ENCODE measurements around the gene LRRC49. TPM values are rescaled to one million over a fixed set of nuclear protein-coding genes. Genes with fewer than 3 reads are reported as not detected.

Gene LRRC49
- total RNA-seq, 1 experiment from 2014 or later: not detected

DNA sequence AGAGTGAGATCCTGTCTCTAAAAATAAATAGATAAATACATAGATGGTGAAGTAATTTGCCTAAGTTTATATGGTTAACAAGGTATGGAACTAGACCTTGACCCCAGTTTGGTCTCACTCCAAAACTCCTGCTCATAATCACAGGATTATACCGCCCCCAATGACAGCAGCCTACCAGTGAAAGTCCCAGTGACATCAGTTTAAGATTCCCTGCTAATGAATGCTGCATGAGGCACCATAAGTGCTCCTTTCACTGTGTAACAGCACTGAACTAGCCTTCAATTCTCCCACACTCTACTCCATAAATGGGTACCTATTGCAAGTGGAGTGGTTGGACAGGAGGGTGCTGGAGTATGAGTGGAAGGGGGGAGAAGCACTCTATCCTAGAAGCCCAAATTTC, 199.0 kb downstream of the LRRC49 start:
- H3K4me1 ChIP-seq (ENCODE audit: low read length): no peaks in the 10 kb centered on the region
- no peaks in the 10 kb centered on the region for H3K9me2 ChIP-seq (replicated peaks; ENCODE audit: insufficient read depth, low read length)
- no peak overlapping the region for H3K4me3 ChIP-seq (ENCODE audit: low read length)
- H3K27me3 ChIP-seq (ENCODE audit: low read length): no peaks in the 10 kb centered on the region
- no peak overlapping the region for H3K4me2 ChIP-seq (ENCODE audit: low read depth, low read length, poor library complexity, severe bottlenecking)
- H3K36me3 ChIP-seq (ENCODE audit: insufficient read depth, low read length): no peaks in the 10 kb centered on the region
- DNase-seq: no peak
- no peak overlapping the region for H2AFZ ChIP-seq (ENCODE audit: low read length)
- H3K27ac ChIP-seq (ENCODE audit: low read length): no peak overlapping the region
- H3K79me2 ChIP-seq (ENCODE audit: low read length): no peaks in the 10 kb centered on the region
- H4K20me1 ChIP-seq (ENCODE audit: insufficient read depth, low read depth, low read length): no peaks in the 10 kb centered on the region
- H3K9ac ChIP-seq (ENCODE audit: low read length): no peak overlapping the region
- no peaks in the 10 kb centered on the region for H3K9me3 ChIP-seq (ENCODE audit: low read length)

- Histone ChIP-seq H3K9me3 (ENCODE audit: low read length) (no peaks in the 10 kb centered on the region), H3K27me3 (ENCODE audit: low read length) (no peaks in the 10 kb centered on the region), H3K9ac (ENCODE audit: low read length) (no peak overlapping the region), H2AFZ (ENCODE audit: low read length) (no peak overlapping the region), H4K20me1 (ENCODE audit: insufficient read depth, low read depth, low read length) (no peaks in the 10 kb centered on the region), H3K4me3 (ENCODE audit: low read length) (no peak overlapping the region), H3K9me2 (replicated peaks; ENCODE audit: insufficient read depth, low read length) (no peaks in the 10 kb centered on the region), H3K27ac (ENCODE audit: low read length) (no peak overlapping the region), H3K4me1 (ENCODE audit: low read length) (no peaks in the 10 kb centered on the region), H3K36me3 (ENCODE audit: insufficient read depth, low read length) (no peaks in the 10 kb centered on the region), H3K79me2 (ENCODE audit: low read length) (no peaks in the 10 kb centered on the region), H3K4me2 (ENCODE audit: low read depth, low read length, poor library complexity, severe bottlenecking) (no peak overlapping the region)
- DNase-seq: no peak
These were observed 199.5 kb downstream of the LRRC49 start for GRCh38 chr15:71092056-71092600.

DNA sequence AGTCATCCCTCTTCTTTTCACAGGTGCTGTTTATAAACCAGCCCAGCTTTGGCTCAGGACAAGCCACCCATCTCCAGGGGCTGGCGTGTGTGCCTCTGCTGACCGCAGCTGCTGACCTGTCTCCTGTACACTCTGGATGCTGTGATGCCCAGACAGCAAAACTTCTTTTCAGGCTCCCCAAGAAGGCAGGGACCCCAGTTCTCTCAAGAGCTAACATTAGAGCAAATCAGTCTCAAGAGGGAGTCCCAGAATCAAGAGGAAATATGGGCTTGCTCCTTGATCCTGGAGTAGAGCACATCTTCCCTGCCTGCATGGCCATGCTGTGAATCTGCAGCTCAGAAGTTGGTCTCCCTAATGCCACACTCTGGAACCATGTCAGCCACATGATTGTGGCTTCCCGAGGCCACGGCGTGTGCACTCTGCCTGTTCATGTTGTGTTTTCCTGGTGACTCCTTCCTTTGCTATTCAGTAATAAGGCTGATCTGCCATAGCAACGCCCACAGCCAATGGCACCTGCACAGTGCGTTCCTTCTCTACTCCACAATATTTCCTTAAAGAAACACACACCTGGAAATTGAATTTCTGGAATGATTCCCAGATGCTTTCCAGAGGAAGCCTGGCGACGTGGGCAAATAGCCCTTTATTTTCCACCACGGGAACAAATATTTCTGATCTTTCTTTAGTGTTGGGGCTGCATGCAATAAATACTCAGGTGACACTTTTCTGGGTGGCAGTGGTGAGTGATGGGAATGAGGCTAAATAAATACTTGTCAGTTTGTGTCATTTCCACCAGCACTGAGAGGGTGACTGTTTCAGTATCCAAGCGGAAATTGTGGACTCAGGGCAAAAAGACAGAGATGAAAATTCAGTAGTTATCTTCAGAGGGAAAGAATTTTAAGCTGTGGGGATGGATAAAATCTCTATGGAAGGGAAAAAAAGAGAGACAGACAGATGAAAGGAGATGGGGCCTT, 200.7 kb downstream of the LRRC49 start:
- Histone ChIP-seq H3K9ac (ENCODE audit: low read length) (no peak overlapping the region), H4K20me1 (ENCODE audit: insufficient read depth, low read depth, low read length) (no peaks in the 10 kb centered on the region)

DNA sequence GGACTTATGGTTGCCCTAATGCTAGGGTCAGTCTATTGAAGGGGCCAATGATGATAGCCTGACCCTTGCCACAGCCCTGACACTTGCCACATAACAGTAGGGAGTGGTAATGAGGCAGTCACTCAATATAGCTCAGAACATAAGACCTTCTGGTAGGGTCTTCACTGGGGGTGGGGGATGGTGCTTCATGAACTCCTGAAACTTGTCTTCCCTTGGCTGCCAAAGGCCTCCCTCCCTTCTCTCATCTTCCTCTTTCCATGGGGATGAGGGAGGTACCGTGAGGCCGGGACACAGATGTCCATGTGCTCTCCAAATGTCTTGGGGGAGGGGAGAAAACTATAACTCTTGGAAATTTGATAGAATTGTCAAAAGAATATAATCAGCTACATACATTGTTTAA, 201.5 kb downstream of the LRRC49 start:
- Histone ChIP-seq H3K4me2 (ENCODE audit: low read depth, low read length, poor library complexity, severe bottlenecking) (no peak overlapping the region), H3K9me3 (ENCODE audit: low read length) (no peaks in the 10 kb centered on the region), H2AFZ (ENCODE audit: low read length) (no peak overlapping the region), H3K9ac (ENCODE audit: low read length) (no peak overlapping the region), H3K79me2 (ENCODE audit: low read length) (no peaks in the 10 kb centered on the region), H3K27me3 (ENCODE audit: low read length) (no peaks in the 10 kb centered on the region), H3K4me1 (ENCODE audit: low read length) (no peaks in the 10 kb centered on the region), H4K20me1 (ENCODE audit: insufficient read depth, low read depth, low read length) (no peaks in the 10 kb centered on the region), H3K27ac (ENCODE audit: low read length) (no peak overlapping the region), H3K9me2 (replicated peaks; ENCODE audit: insufficient read depth, low read length) (no peaks in the 10 kb centered on the region), H3K4me3 (ENCODE audit: low read length) (no peak overlapping the region), H3K36me3 (ENCODE audit: insufficient read depth, low read length) (no peaks in the 10 kb centered on the region)
- DNase-seq: no peak

More for the DNA sequence above, 200.7 kb downstream of the LRRC49 start:
- Histone ChIP-seq H2AFZ (ENCODE audit: low read length) (no peak overlapping the region), H3K27me3 (ENCODE audit: low read length) (no peaks in the 10 kb centered on the region), H3K4me1 (ENCODE audit: low read length) (no peaks in the 10 kb centered on the region), H3K27ac (ENCODE audit: low read length) (no peak overlapping the region), H3K9me2 (replicated peaks; ENCODE audit: insufficient read depth, low read length) (no peaks in the 10 kb centered on the region), H3K9me3 (ENCODE audit: low read length) (no peaks in the 10 kb centered on the region), H3K36me3 (ENCODE audit: insufficient read depth, low read length) (no peaks in the 10 kb centered on the region), H3K4me3 (ENCODE audit: low read length) (no peak overlapping the region), H3K79me2 (ENCODE audit: low read length) (no peaks in the 10 kb centered on the region), H3K4me2 (ENCODE audit: low read depth, low read length, poor library complexity, severe bottlenecking) (no peak overlapping the region)
- no peak for DNase-seq

GRCh38 chr15:71096676-71097075, 204.1 kb downstream of the LRRC49 start:
- Histone ChIP-seq H4K20me1 (ENCODE audit: insufficient read depth, low read depth, low read length) (no peaks in the 10 kb centered on the region), H3K4me1 (ENCODE audit: low read length) (no peaks in the 10 kb centered on the region), H3K4me2 (ENCODE audit: low read depth, low read length, poor library complexity, severe bottlenecking) (no peak overlapping the region), H2AFZ (ENCODE audit: low read length) (no peak overlapping the region), H3K27me3 (ENCODE audit: low read length) (no peaks in the 10 kb centered on the region), H3K9me2 (replicated peaks; ENCODE audit: insufficient read depth, low read length) (no peaks in the 10 kb centered on the region), H3K36me3 (ENCODE audit: insufficient read depth, low read length) (no peaks in the 10 kb centered on the region), H3K9me3 (ENCODE audit: low read length) (no peaks in the 10 kb centered on the region), H3K9ac (ENCODE audit: low read length) (no peak overlapping the region), H3K4me3 (ENCODE audit: low read length) (no peak overlapping the region), H3K79me2 (ENCODE audit: low read length) (no peaks in the 10 kb centered on the region), H3K27ac (ENCODE audit: low read length) (no peak overlapping the region)
- DNase-seq: no peak

- Histone ChIP-seq H3K27ac (ENCODE audit: low read length) (no peak overlapping the region), H3K4me2 (ENCODE audit: low read depth, low read length, poor library complexity, severe bottlenecking) (no peak overlapping the region), H2AFZ (ENCODE audit: low read length) (no peak overlapping the region), H3K9me2 (replicated peaks; ENCODE audit: insufficient read depth, low read length) (no peaks in the 10 kb centered on the region), H3K36me3 (ENCODE audit: insufficient read depth, low read length) (no peaks in the 10 kb centered on the region), H4K20me1 (ENCODE audit: insufficient read depth, low read depth, low read length) (no peaks in the 10 kb centered on the region), H3K79me2 (ENCODE audit: low read length) (no peaks in the 10 kb centered on the region), H3K4me1 (ENCODE audit: low read length) (no peaks in the 10 kb centered on the region), H3K4me3 (ENCODE audit: low read length) (no peak overlapping the region), H3K9ac (ENCODE audit: low read length) (no peak overlapping the region), H3K27me3 (ENCODE audit: low read length) (no peaks in the 10 kb centered on the region), H3K9me3 (ENCODE audit: low read length) (no peaks in the 10 kb centered on the region)
- DNase-seq: no peak
These were observed 205.3 kb downstream of the LRRC49 start for GRCh38 chr15:71097890-71098289.

- Histone ChIP-seq H2AFZ (ENCODE audit: low read length) (no peak overlapping the region), H3K4me1 (ENCODE audit: low read length) (no peaks in the 10 kb centered on the region)
These were observed 206.3 kb downstream of the LRRC49 start for GRCh38 chr15:71098920-71099319.

More at GRCh38 chr15:71098920-71099319, 206.3 kb downstream of the LRRC49 start:
- H3K27ac ChIP-seq (ENCODE audit: low read length): no peak overlapping the region
- H3K36me3 ChIP-seq (ENCODE audit: insufficient read depth, low read length): no peaks in the 10 kb centered on the region
- H3K9me3 ChIP-seq (ENCODE audit: low read length): no peaks in the 10 kb centered on the region
- H3K79me2 ChIP-seq (ENCODE audit: low read length): no peaks in the 10 kb centered on the region
- H4K20me1 ChIP-seq (ENCODE audit: insufficient read depth, low read depth, low read length): no peaks in the 10 kb centered on the region
- H3K4me2 ChIP-seq (ENCODE audit: low read depth, low read length, poor library complexity, severe bottlenecking): no peak overlapping the region
- H3K4me3 ChIP-seq (ENCODE audit: low read length): no peak overlapping the region
- no peak for DNase-seq
- H3K27me3 ChIP-seq (ENCODE audit: low read length): no peaks in the 10 kb centered on the region
- no peak overlapping the region for H3K9ac ChIP-seq (ENCODE audit: low read length)
- H3K9me2 ChIP-seq (replicated peaks; ENCODE audit: insufficient read depth, low read length): no peaks in the 10 kb centered on the region
